Fibroblast of villous mesenchyme (primary cell): ENCODE measurements around the gene ETNK1. TPM values are rescaled to one million over a fixed set of nuclear protein-coding genes. Genes with fewer than 3 reads are reported as not detected.

ENCODE experiments used
- DNase-seq: peaks from one replicate; pipeline ENCODE4 v3.0.0-alpha.2; 2010; ENCODE audit warnings: low read depth
- H3K4me3 ChIP-seq: 2 replicates; pipeline ENCODE4 v1.5.1; 2011; ENCODE audit warnings: low read depth, mild to moderate bottlenecking, low read length
- CTCF ChIP-seq: IDR thresholded peaks from 2 replicates; pipeline ENCODE4 v1.5.1; 2012; ENCODE audit warnings: low read depth, mild to moderate bottlenecking, low read length; ENCODE audit not compliant: insufficient read depth
- total RNA-seq: library from RNA; depleted of rRNA; stranded (reverse); fragments of >200 nt; gene quantifications from 2 replicates; pipeline ENCODE4 v1.2.3, GENCODE V29; 2012

ETNK1 gene
- total RNA-seq, 1 donor: 70.8 TPM

GRCh38 chr12:22653075-22653474, 28.1 kb downstream of the ETNK1 start:
- TF ChIP-seq CTCF: no peak
- peak; percentile 50 for DNase-seq
- H3K4me3 ChIP-seq: no peak overlapping the region

GRCh38 chr12:22653791-22654190, 28.8 kb downstream of the ETNK1 start:
- no peak overlapping the region for H3K4me3 ChIP-seq
- DNase-seq: no peak
- TF ChIP-seq CTCF: no peak

- no peak for DNase-seq
- no peak overlapping the region for H3K4me3 ChIP-seq
- no peak for TF ChIP-seq CTCF
Observed at GRCh38 chr12:22656376-22656775, 31.4 kb downstream of the ETNK1 start.

- DNase-seq: no peak
- no peak overlapping the region for H3K4me3 ChIP-seq
- TF ChIP-seq CTCF: no peak
Observed at GRCh38 chr12:22656831-22657230, 31.9 kb downstream of the ETNK1 start.

- H3K4me3 ChIP-seq: no peak overlapping the region
- TF ChIP-seq CTCF: no peak
- no peak for DNase-seq
Observed at GRCh38 chr12:22657538-22657937, 32.6 kb downstream of the ETNK1 start.

GRCh38 chr12:22658214-22658613, 33.2 kb downstream of the ETNK1 start:
- DNase-seq: peak; percentile 59
- H3K4me3 ChIP-seq: no peak overlapping the region
- no peak for TF ChIP-seq CTCF

- no peak for DNase-seq
- no peak overlapping the region for H3K4me3 ChIP-seq
- no peak for TF ChIP-seq CTCF
Observed at GRCh38 chr12:22662356-22662755, 37.4 kb downstream of the ETNK1 start.
